Left ventricle myocardium superior (tissue), 1 donor: ENCODE measurements around the gene SLC39A9. TPM values are rescaled to one million over a fixed set of nuclear protein-coding genes. Genes with fewer than 3 reads are reported as not detected.
"Not testable (repeated sequence)": the region's sequence is repeated elsewhere in the genome, so short reads cannot be mapped to it uniquely, and the experiment has no call there.

Experiments
- ATAC-seq: fragments of 200-7000 bp; cut with Tn5 transposase; one replicate; pipeline ENCODE4 v1.9.1; 2020; ENCODE audit warnings: mild to moderate bottlenecking, moderate library complexity
- DNase-seq: peaks from one replicate; pipeline ENCODE4 v3.0.0-alpha.2; 2020
- intact Hi-C: fragments of 100-400 bp; cut with micrococcal nuclease; formaldehyde crosslinking; loops from one replicate; pipeline ENCODE4 v1.11.0; 2022
- total RNA-seq: library from RNA; stranded (reverse); fragmentation: NEBNext Ultra II Directional; extraction: Animal tissue kit (Norgen Biotek cat#: 25700); gene quantifications from one replicate; pipeline ENCODE4 v1.2.1, GENCODE V29; 2021
- donor health status: DM: no; HTN: yes; CAD: no; lungs with severe emphysema.

The SLC39A9 gene
- total RNA-seq, 1 donor from 2014 or later, result 18.4 TPM

DNA sequence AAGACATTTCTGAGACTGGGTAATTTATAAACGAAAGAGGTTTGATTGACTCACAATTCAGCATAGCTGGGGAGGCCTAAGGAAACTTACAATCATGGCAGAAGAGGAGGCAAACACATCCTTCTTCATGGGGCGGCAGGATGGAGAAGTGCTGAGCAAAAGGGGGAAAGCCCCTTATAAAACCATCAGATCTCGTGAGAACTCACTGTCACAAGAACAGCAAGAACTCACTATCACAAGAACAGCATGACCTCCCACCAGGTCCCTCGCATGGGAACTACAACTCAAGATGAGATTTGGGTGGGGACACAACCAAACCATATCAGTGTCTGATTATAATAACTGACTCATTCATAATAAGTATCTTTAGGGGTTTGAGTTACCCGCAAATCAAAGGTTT, 6.4 kb downstream of the SLC39A9 start:
- intact Hi-C loops, result no loop called here
- ATAC-seq, result no peak
- DNase-seq, result no peak

DNA sequence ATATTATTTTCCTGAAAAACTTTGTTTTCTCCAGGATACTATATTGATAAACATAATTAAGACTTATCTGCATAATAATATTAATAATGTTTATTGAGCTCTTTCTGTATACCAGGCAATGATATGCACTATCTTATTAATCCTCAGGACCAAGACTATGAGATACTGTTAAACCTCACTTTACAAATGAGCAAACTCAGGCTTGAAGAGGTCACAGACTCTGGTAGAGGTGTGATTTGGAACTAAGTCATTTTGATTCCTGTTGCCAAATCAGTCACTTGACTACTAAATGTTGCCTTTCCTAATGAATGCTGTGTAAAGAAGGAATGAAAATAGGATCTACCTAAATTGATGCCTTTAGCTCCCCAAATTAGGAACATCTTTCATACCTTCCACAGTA, 7.3 kb downstream of the SLC39A9 start:
- ATAC-seq (no peak), DNase-seq (no peak)
- intact Hi-C loops, result no loop called here

DNA sequence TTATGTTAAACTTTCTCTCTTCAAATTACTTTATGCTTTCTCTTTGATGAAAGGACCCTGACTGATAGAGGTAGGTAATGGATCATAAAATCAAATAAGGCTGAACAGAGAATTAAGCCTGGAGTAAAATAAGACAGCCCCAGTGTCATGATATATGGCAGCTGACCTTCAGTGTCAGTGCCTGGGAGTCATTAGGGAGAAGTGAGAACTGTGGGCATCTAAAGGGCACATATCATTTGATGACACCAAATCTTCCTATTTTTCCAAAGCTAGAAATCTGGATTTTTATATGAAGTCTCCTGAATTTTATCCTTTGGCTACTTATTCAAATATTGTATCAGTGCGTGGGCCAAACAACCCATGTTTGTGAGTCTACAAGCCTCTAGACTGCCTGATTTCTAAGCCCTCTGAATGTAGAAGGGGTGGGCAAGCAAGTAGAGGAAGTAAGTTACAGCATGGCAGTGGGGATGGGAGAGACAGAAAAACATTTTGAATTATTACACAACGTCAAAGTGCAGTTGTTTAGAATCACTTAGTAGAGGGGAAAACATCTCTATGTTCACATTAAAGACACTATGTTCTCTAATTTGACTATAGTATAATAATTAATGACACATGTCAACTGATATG, 10.0 kb downstream of the SLC39A9 start:
- DNase-seq, result no peak
- intact Hi-C loops, result no loop called here
- ATAC-seq, result no peak

DNA sequence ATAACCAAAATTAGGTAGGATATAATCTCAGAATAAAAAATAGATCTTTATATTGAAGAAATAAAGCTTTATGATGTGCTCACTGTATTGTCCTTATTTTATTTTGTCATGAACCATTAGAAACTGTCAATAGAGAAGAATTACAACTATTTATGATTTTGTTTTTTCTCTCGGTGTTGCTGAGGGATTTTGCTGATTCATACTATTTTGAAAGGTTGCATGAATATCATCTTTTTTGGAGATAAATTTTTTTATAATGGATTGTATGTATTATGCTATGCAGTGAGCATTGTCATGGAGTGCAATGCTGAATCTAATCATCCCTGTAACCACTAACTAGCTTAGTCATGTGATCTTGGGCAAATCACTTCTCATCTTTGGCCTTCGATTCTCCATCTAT, 15.0 kb downstream of the SLC39A9 start:
- intact Hi-C loops, result no loop called here
- DNase-seq (no peak), ATAC-seq (no peak)

GRCh38 chr14:69416087-69416486, 17.6 kb downstream of the SLC39A9 start:
- ATAC-seq, intact Hi-C loops, DNase-seq: not testable (repeated sequence)

DNA sequence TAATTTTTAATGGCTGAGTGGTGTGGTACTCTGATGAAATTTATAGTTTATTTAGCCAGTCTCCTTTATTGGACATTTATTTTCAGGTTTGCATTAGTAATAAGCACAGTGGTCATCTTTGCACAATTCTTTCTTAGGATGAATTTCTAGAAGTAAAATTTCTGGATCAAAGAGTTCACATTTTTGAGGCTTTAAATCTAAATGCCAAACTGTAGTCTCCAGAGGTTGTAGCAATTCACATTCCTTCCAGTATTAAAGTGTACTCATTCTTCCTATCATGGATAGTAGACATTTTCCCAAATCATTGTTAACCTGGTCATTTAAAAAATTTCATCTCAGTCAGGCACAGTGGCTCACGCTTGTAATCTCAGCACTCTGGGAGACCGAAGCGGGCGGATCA, 24.8 kb downstream of the SLC39A9 start:
- intact Hi-C loops, result no loop called here
- DNase-seq (no peak), ATAC-seq (no peak)

DNA sequence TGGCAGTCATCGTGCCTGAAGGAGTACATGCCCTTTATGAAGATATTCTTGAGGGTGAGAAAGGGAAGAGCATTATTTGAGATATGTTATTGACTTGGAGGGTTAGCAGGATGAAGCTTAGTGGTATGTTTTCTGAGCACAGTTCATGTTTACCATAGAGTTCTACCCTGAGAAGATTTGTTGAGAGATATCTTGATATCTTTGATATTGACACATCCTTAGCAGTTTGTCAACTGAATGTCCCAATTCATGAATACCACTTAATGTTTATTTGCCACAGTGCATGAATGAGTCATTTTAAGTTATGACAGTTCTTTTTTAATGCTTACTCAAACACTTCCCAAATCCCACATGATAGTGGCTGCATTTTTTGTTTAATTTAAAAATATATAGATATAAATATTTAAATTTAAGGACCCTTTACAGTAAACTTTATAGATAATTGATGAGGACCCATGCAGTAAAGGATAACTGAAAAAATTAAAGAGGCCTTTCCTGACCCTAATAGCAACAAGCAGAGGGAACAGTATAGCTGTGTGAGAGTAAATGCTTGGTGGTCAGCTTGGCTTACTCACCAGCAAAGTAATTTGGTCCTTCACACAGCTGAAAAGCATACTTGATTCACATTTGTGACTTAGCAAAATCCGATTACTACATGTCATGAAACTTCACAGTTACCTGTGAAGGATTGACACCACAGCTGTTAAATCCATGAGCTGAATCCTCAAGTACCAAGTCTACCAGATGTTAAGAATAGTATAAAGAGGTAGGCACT, 25.8 kb downstream of the SLC39A9 start:
- DNase-seq, result no peak
- intact Hi-C loops, result no loop called here
- ATAC-seq, result no peak

DNA sequence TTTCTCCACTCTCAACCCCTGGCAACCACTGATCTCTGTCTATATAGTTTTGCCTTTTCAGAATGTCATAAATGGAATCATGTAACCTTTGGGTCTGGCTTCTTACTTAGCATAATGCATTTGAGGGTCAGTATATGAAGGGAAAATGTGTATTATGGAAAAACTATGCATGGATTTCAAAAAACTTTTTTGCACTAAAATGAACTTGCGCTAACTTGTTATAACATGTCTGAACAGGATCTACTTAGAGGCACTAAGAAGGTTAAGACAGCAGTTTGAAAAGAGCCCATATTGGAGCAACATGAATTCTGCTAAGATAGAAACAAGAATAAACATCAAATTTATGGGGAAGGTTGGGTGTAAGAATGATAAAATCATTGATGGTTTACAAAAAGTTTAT, 29.1 kb downstream of the SLC39A9 start:
- ATAC-seq (no peak), DNase-seq (no peak)
- intact Hi-C loops, result no loop called here

DNA sequence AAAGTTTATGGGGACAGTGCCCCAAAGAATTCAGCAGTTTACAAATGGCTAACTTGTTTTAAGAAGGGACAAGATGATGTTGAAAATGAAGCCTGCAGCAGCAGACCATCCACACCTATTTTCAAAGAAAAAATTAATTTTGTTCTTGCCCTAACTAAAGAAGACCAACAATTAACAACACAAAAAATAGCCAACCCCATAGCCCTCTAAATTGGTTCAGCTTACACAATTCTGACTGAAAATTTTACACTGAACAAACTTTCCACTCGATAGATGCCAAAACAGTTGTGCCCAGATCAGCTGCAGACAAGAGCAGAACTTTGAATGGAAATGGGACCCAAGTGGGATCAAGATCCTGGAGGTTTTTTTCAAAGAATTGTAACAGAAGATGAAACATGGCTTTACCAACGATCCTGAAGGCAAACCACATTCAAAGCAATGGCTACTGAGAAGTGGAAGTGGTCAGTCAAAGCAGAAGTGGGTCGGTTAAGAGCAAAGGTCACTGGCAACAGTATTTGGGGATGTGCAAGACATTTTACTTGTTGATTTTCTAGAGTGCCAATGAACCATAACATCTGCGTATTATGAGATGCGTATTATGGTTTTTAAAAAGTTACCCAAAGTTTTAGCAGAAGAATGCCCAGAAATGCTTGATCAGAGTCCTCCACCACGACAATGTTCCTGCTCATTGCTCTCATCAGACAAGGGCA, 30.0 kb downstream of the SLC39A9 start:
- no peak for DNase-seq
- ATAC-seq, result no peak
- intact Hi-C loops, result no loop called here

DNA sequence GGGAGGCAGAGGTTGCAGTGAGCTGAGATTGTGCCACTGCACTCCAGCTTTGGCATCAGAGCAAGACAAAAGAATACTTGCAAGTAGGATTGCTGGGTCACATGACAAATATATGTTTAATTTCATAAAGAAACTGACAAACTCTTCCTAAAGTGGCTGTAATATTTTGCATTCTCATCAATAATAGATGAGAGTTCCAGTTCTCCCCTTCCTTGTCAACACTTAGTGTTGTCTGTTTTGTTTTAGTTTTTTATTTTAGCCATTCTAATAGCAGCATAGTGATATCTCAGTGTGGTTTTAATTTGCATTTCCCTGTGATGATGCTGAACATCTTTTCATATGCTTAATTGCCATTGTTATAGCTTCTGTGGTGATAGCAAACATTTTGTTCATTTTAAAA, 31.2 kb downstream of the SLC39A9 start:
- ATAC-seq (no peak), DNase-seq (no peak)
- intact Hi-C loops, result no loop called here

DNA sequence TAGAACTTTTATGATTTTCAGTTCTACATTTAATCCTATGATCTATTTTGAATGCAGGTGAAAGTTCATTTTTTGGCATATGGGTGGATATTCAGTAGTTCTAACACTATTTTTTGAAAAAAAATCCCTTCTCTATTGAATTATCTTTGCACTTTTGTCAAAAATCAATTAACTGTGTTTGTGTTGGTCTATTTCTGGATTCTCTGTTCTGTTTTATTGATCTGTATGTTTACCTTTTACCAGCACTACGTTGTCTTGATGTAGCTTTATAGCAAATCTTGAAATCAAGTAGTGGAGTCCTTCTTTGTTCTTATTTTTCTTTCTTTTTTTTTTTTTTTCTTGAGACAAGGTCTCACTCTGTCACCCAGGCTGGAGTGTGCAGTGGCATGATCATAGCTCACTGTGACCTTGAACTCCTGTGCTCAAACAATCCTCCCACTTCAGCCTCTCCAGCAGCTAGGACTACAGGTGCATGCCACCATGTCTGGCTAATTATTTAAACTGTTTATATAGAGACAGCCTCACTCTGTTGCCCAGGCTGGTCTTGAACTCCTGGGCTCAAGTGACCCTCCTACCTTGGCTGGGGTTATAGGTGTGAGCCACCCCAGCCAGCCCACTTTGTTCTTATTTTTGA, 31.9 kb downstream of the SLC39A9 start:
- DNase-seq (no peak), ATAC-seq (no peak)
- intact Hi-C loops, result no loop called here

DNA sequence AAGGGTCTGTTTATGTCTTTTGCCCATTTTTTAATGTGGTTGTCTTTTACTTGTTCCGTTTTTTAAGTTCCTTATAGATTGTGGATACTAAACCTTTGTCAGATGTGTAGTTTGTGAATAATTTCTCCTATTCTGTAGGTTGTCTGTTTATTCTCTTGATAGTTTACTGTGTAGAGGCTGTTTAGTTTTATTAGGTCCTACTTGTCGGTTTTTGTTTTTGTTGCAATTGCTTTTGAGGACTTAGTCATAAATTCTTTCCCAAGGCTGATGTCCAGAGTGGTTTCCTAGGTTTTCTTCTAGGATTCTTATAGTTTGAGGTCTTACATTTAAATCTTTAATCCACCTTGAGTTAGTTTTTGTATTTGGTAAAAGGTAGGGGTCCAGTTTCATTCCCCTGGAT, 33.9 kb downstream of the SLC39A9 start:
- intact Hi-C loops, result no loop called here
- DNase-seq, result no peak
- ATAC-seq, result no peak

- DNase-seq (no peak), ATAC-seq (no peak)
- intact Hi-C loops, result no loop called here
Observed at GRCh38 chr14:69439521-69440270, 41.2 kb downstream of the SLC39A9 start.

DNA sequence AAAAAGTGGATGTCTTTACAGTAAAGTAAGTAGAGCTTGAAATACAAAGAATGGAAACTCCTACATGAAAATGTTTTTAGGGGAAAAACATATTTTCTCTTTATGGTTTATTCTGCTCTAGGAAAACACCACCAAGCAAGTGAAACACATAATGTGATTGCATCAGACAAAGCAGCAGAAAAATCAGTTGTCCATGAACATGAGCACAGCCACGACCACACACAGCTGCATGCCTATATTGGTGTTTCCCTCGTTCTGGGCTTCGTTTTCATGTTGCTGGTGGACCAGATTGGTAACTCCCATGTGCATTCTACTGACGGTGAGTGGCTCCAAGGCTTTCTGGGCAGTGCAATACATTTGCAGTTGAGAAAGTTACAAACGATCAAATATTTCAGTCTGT, 43.5 kb downstream of the SLC39A9 start:
- intact Hi-C loops, result no loop called here
- ATAC-seq (no peak), DNase-seq (no peak)

GRCh38 chr14:69443296-69443805, 44.9 kb downstream of the SLC39A9 start:
- intact Hi-C loops, result no loop called here
- no peak for ATAC-seq
- no peak for DNase-seq

DNA sequence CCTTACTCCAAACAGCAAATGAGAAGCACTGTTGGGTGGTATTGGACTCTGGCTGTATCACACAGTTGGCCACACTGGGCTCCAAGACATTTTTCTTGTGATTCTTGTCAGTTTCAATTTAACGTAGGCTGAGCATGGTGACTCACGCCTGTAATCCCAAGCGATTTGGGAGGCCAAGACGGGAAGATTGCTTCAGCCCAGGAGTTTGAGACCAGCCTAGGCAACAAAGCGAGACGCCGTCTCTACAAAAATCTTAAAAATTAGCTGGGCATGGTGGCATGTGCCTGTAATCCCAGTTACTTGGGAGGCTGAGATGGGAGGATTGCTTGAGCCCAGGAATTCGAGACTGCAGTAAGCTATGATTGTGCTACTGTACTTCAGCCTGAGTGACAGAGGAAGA, 50.7 kb downstream of the SLC39A9 start:
- ATAC-seq (no peak), DNase-seq (no peak)
- intact Hi-C loops, result no loop called here

- ATAC-seq, result no peak
- DNase-seq, result no peak
- intact Hi-C loops, result loop anchor here (5.0 kb wide), 1 partner anchor 210 kb away; no protein-coding TSS in a partner anchor
Observed at GRCh38 chr14:69451941-69452340, 53.4 kb downstream of the SLC39A9 start.

GRCh38 chr14:69458350-69458749, 59.9 kb downstream of the SLC39A9 start:
- no peak for ATAC-seq
- DNase-seq, result no peak
- intact Hi-C loops, result no loop called here

GRCh38 chr14:69459122-69459521, 60.6 kb downstream of the SLC39A9 start:
- intact Hi-C loops, result no loop called here
- ATAC-seq (no peak), DNase-seq (no peak)
